ENCODE measurements around the gene CYP2D6.

The CYP2D6 gene

DNA sequence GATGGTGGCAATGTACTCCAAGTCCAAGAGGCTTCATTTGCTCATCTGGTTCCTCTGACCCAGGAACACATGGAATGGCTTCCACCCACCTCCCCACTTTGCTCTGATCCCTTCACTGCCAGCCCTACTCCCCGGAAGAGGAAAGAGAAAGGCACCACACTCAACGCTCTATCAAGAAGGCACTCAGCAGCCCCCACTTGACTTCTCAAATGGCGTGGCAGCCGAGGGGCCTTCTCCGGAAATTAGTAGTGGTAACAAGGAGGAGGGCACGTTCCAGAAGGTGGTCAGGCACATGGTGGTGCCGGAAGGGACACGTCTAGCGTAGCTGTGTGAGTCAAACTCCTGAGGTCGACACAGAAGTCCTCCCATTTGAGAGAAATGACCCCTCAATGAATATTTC lies 36.5 kb upstream of the CYP2D6 start:
- Mint-ChIP-seq H3K4me3 (no peak overlapping the region), H3K27me3 (no peaks in the 10 kb centered on the region), H3K4me1 (peaks cover 12% of the 10 kb centered on the region), H3K27ac (no peak overlapping the region), H3K36me3 (peaks cover 8% of the 10 kb centered on the region), H3K9me3 (no peaks in the 10 kb centered on the region)
- DNase-seq (ENCODE audit: low spot score in 2 of 2) (no peak), ATAC-seq (ENCODE audit: low read depth) (no peak)

DNA sequence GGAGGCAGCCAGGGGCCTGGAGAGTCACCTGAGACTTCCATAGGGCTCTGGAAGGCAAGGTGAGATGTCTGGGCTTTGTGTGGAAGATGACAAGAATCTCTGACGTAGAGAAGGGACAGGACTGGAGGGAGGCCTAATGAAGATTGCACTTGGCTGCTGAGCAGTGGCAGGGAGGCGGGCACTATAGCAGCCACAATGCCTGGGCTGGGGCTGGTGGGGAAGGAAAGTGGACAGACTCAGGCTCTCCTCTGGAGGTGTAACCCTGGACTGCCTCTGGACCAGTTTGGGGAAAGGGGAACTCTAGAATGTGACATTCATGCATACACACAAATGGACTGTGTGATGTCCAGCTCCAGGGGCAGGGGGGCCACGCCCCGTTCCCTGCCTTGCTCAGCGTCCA lies 34.3 kb upstream of the CYP2D6 start:
- H3K9me3 Mint-ChIP-seq, result no peaks in the 10 kb centered on the region
- H3K27ac Mint-ChIP-seq, result peak overlapping the region; percentile 10
- ATAC-seq (ENCODE audit: low read depth), result no peak
- DNase-seq (ENCODE audit: low spot score in 2 of 2), result no peak
- H3K4me1 Mint-ChIP-seq, result peaks cover 5% of the 10 kb centered on the region
- peaks cover 10% of the 10 kb centered on the region for H3K36me3 Mint-ChIP-seq
- H3K4me3 Mint-ChIP-seq, result no peak overlapping the region
- no peaks in the 10 kb centered on the region for H3K27me3 Mint-ChIP-seq

DNA sequence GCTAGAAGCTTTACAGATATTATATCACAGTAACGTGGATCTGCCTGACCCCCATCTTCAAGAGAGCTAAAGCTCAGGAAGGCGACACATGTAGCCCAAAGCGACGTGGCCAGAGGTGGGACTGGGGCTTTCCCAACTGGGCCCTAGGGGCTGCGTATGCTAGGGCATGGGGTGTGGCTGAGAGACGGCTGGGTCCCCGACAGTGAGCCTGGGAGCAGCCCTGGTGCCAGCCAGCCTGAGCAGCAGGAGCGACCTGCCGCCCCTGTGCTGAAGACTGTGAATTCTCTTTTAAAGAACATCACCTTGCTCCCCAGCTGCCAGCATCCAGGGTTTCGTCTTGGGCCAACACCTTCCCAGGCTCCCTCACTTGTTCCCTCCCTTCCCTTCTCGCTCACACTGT lies 32.9 kb upstream of the CYP2D6 start:
- H3K27ac Mint-ChIP-seq, result no peak overlapping the region
- no peak for DNase-seq (ENCODE audit: low spot score in 2 of 2)
- H3K36me3 Mint-ChIP-seq, result peaks cover 13% of the 10 kb centered on the region
- no peaks in the 10 kb centered on the region for H3K27me3 Mint-ChIP-seq
- ATAC-seq (ENCODE audit: low read depth), result no peak
- H3K9me3 Mint-ChIP-seq, result no peaks in the 10 kb centered on the region
- peaks cover under 1% of the 10 kb centered on the region for H3K4me1 Mint-ChIP-seq
- no peak overlapping the region for H3K4me3 Mint-ChIP-seq

DNA sequence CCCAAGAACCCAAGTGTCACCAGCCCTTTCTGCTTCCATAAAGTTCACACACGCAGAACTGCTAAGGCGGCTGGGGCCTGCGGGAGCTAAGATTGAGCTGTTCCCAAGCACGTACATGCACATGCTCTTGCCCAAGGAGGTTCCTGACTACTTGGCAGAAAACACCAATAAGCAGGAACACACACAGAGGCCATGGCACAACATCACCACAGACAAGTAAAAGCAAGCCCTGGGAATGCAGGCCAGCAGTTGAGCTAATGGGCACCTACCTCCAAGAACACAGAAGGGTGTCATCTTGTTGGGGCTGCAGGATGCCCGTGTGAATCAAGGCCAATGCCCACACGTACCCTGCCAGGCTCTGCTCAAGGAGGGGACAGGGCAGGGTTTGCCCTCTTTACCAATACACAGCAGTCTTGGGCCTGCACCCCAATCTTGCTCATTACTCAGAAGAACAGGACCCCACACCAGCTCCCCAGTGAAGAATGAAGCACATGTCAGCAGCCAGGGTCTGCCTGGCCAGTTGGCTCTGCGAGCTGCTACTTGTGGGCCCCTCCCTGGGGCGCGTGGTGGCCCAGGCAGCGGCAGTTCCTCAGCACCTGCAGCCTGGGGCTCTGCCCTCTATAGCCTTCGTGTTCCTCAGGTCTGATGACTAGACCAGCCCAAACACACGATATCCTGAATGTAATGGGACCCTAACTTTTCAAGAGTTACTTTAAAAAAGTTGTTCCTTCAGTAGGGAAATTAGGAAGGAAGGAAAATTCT lies 32.3 kb upstream of the CYP2D6 start:
- no peaks in the 10 kb centered on the region for H3K9me3 Mint-ChIP-seq
- peaks cover 15% of the 10 kb centered on the region for H3K36me3 Mint-ChIP-seq
- ATAC-seq (ENCODE audit: low read depth) (no peak), DNase-seq (ENCODE audit: low spot score in 2 of 2) (no peak)
- no peak overlapping the region for H3K4me3 Mint-ChIP-seq
- H3K27me3 Mint-ChIP-seq, result no peaks in the 10 kb centered on the region
- no peaks in the 10 kb centered on the region for H3K4me1 Mint-ChIP-seq
- H3K27ac Mint-ChIP-seq, result no peak overlapping the region

DNA sequence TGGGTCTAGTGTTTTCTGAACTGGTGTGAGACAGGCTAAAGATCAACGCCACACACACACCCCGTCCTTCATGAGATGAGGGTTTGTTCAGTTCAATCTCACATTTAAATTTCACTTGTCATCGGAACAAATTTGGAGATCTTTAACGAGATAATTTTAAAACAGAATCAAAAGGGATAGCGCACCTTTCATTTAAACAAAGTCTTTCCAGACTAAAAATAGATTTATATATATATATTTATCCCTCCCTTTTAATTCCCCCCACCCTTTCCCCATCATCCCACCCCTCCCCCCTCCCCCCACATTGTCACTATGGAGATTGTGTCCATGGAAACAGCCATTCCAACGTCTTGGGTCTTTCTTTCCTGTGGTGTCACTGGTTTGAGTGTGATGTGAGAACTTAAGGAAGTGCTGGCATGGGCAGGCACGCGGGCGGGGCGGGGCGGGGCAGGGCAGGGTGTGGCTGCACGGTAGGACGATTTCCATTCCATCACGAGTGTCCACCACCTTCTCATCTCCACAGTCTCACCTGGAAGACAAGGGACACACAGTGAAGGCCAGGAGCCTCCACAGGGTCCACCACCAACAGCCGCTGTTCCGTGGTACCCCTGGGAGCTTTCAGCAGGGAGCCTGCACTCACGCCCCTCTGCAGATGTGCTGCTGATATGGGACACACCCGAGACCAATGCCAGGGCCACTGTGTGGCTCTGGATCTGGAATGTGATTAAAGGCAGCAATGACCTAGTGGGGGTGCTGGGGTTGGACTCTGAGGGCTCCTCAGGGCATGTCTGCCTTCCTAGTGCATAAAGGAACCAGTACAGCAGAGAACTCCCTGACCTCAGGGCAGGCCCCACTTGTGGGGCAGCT lies 30.5 kb upstream of the CYP2D6 start:
- DNase-seq (ENCODE audit: low spot score in 2 of 2), result no peak
- no peaks in the 10 kb centered on the region for H3K9me3 Mint-ChIP-seq

DNA sequence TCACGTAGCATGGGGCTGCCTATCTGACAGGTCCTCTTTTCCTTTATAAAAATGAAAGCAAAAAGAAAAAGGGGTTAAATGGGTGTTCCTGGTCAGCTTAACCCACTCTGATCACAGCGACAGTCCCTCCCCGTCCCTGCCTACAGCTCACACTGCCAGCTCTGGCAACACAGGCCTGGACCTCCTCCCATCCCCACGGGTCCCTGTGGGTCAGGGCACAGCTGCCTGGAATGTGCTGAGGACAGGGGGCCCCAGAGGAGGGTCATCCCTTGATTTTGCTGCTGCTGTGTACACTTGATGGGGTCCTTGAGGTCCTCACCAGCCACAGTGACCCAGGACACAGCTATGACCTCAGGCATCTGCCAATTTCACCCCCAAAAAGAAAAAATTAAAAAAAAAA lies 29.6 kb upstream of the CYP2D6 start:
- Mint-ChIP-seq H3K4me3 (no peak overlapping the region), H3K4me1 (no peaks in the 10 kb centered on the region), H3K9me3 (no peaks in the 10 kb centered on the region), H3K36me3 (peaks cover 9% of the 10 kb centered on the region), H3K27ac (no peak overlapping the region), H3K27me3 (no peaks in the 10 kb centered on the region)
- ATAC-seq (ENCODE audit: low read depth) (no peak), DNase-seq (ENCODE audit: low spot score in 2 of 2) (no peak)

More for the DNA sequence above, 30.5 kb upstream of the CYP2D6 start:
- no peak overlapping the region for H3K27ac Mint-ChIP-seq
- H3K36me3 Mint-ChIP-seq, result peaks cover 8% of the 10 kb centered on the region
- H3K27me3 Mint-ChIP-seq, result no peaks in the 10 kb centered on the region
- no peak for ATAC-seq (ENCODE audit: low read depth)
- H3K4me1 Mint-ChIP-seq, result no peaks in the 10 kb centered on the region
- no peak overlapping the region for H3K4me3 Mint-ChIP-seq

DNA sequence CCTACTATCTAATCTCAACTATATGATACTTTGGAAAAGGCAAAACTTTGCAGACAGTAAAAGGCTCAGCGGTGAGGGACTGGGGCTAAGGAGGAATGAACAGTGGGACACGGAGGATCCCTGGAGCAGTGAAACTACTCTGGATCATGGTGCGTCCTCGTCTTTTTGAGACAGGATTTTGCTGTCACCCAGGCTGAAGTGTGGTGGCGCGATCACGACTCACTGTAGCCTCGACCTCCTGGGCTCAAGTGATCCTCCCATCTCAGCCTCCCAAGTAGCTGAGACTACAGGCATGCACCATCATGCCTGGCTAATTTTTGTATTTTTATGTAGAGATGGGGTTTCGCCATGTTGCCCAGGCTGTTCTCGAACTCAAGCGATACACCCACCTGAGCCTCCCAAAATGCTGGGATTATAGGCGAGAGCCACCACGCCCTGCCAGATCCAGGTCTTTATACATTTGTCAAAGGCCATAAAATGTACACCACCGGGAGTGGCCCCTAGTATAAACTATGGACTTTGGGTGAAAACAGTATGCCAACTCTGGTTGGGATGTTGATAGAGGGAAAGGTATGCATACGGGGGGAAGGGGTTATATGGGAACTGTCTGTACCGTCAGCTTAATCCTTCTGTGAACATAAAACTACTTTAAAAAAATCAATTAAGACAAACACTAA lies 28.0 kb upstream of the CYP2D6 start:
- no peaks in the 10 kb centered on the region for H3K4me1 Mint-ChIP-seq
- H3K27ac Mint-ChIP-seq, result no peak overlapping the region
- H3K9me3 Mint-ChIP-seq, result no peaks in the 10 kb centered on the region
- no peaks in the 10 kb centered on the region for H3K27me3 Mint-ChIP-seq
- no peak overlapping the region for H3K4me3 Mint-ChIP-seq
- ATAC-seq (ENCODE audit: low read depth), result no peak
- peaks cover 18% of the 10 kb centered on the region for H3K36me3 Mint-ChIP-seq
- no peak for DNase-seq (ENCODE audit: low spot score in 2 of 2)

DNA sequence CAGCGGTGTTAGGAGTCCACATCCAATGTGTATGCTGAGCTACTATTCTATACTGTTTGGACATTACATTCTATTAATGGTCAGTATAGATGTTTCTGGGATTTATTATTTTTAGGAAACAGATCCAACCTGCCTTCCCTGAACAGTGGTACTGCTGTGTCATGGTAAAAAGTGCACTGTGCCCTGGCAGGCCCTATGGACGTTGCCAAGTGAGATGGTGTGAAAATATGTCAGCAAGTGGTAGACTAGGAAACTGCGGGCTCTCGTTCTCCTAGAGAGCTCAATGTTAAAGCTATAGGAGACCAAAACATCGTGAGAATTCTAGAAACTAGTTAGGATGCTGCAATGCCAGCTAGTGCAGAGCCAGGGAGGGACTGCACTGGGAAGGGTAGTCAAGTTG lies 26.0 kb upstream of the CYP2D6 start:
- Mint-ChIP-seq H3K4me3 (no peak overlapping the region), H3K27ac (no peak overlapping the region), H3K27me3 (no peaks in the 10 kb centered on the region), H3K4me1 (no peaks in the 10 kb centered on the region), H3K9me3 (no peaks in the 10 kb centered on the region), H3K36me3 (peaks cover 18% of the 10 kb centered on the region)
- no peak for DNase-seq (ENCODE audit: low spot score in 2 of 2)
- no peak for ATAC-seq (ENCODE audit: low read depth)

DNA sequence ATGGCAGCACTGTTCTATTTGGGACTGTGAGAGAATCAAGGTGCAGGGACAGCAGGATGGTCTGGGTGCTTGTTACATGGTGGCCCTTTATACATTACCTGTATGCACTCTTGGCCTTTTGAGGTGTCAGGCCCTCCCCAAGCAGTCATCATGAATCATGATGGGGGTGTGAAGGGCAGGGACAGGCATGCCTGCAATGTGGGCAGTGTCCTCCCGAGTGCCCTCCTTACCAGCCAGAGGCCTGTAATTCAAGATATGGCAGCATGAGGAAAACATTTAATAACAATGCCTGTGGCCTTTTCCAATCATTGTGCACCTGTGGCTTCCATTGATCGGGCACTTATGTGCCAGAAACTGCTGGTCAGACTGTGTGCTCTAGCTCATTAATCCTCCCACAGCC lies 25.5 kb upstream of the CYP2D6 start:
- Mint-ChIP-seq H3K27ac (no peak overlapping the region), H3K36me3 (peaks cover 18% of the 10 kb centered on the region), H3K4me3 (no peak overlapping the region), H3K27me3 (no peaks in the 10 kb centered on the region), H3K9me3 (no peaks in the 10 kb centered on the region), H3K4me1 (no peaks in the 10 kb centered on the region)
- DNase-seq (ENCODE audit: low spot score in 2 of 2) (no peak), ATAC-seq (ENCODE audit: low read depth) (no peak)

DNA sequence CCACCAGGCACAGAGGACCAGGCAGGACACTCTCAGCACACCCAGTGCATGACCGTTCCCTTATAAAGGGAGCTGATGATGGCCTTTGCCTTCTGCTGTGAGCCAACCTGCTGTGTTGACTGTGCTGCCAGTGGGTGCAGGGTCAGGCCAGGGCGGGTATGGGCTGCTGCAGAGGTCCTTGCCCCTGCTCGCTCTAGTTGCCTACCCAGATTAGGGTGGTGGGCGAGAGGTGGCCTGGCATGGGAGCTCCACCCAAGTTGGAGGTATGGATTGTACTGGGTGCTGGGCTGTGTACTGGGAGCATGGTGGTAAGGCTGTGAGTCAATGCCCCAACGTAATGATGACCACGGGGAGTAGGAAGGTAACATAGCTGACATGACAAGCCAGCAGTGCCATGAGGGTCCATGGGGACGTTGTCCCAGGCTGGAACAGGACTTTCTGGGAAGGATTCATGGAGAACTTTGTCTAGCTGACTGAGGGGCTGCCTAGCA lies 24.5 kb upstream of the CYP2D6 start:
- Mint-ChIP-seq H3K4me1 (no peaks in the 10 kb centered on the region), H3K27me3 (no peaks in the 10 kb centered on the region), H3K4me3 (no peak overlapping the region), H3K36me3 (peaks cover 16% of the 10 kb centered on the region), H3K27ac (no peak overlapping the region), H3K9me3 (no peaks in the 10 kb centered on the region)
- DNase-seq (ENCODE audit: low spot score in 2 of 2) (no peak), ATAC-seq (ENCODE audit: low read depth) (no peak)

DNA sequence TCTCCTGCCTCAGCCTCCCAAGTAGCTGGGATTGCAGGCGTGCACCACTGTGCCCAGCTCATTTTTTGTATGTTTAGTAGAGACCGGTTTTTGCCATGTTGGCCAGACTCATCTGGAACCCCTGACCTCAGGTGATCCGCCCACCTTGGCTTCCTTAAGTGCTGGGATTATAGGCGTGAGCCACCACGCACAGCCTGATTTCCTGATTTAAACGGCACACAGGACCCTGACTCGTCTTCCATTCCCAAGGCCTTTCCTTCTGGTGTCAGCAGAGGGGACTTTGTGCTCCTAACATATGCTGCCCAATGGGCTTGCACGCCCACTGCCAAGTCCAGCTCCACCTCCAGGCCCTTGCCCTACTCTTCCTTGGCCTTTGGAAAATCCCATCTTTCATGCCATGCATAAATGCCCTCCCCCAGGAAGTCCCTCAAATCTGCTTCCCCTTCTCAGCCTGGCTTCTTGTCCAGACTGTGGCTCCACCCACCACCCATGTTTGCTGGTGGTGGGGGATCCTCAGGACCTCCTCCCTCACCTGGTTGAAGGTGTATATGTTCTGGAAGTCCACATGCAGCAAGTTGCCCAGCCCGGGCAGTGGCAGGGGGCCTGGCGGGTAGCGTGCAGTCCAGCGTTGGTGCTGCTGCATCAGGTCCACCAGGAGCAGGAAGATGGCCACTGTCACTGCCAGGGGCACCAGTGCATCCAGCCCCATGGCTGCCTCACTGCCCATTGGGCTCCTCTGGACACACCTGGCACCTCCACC lies 23.9 kb upstream of the CYP2D6 start:
- no peak overlapping the region for H3K4me3 Mint-ChIP-seq
- H3K4me1 Mint-ChIP-seq, result no peaks in the 10 kb centered on the region
- peaks cover 14% of the 10 kb centered on the region for H3K36me3 Mint-ChIP-seq
- no peak overlapping the region for H3K27ac Mint-ChIP-seq
- DNase-seq (ENCODE audit: low spot score in 2 of 2), result no peak
- no peaks in the 10 kb centered on the region for H3K27me3 Mint-ChIP-seq
- no peaks in the 10 kb centered on the region for H3K9me3 Mint-ChIP-seq
- no peak for ATAC-seq (ENCODE audit: low read depth)

DNA sequence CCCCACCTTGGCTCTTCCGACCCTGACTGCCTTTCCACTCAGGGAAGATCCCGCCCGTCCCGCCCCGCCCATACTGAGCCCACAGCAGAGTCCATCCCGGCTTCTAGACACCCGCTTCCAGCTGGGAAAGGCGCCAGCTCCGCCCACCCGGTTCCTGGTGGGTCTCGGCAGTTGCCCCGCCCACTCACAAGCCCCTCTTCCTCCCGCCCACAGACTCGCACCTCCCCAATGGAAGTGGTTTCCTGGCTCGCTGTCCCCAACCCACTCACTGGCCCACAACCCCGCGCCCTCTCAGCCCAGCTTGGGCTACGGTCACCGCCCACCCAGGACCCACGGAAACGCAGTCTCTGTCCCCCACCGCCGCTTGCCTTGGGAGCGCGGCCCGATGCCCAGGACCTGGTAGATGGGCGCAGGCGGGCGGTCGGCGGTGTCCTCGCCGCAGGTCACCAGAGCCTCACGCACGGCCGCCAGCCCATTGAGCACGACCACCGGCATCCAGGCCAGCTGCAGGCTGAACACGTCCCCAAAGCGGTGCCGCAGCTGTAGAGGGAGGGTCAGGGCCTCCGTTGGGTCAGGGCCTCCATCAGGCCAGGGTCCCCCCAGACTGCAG lies 22.2 kb upstream of the CYP2D6 start:
- Mint-ChIP-seq H3K36me3 (peaks cover 13% of the 10 kb centered on the region), H3K27ac (no peak overlapping the region), H3K9me3 (no peaks in the 10 kb centered on the region), H3K4me1 (no peaks in the 10 kb centered on the region), H3K27me3 (no peaks in the 10 kb centered on the region), H3K4me3 (no peak overlapping the region)
- no peak for ATAC-seq (ENCODE audit: low read depth)
- DNase-seq (ENCODE audit: low spot score in 2 of 2), result no peak

DNA sequence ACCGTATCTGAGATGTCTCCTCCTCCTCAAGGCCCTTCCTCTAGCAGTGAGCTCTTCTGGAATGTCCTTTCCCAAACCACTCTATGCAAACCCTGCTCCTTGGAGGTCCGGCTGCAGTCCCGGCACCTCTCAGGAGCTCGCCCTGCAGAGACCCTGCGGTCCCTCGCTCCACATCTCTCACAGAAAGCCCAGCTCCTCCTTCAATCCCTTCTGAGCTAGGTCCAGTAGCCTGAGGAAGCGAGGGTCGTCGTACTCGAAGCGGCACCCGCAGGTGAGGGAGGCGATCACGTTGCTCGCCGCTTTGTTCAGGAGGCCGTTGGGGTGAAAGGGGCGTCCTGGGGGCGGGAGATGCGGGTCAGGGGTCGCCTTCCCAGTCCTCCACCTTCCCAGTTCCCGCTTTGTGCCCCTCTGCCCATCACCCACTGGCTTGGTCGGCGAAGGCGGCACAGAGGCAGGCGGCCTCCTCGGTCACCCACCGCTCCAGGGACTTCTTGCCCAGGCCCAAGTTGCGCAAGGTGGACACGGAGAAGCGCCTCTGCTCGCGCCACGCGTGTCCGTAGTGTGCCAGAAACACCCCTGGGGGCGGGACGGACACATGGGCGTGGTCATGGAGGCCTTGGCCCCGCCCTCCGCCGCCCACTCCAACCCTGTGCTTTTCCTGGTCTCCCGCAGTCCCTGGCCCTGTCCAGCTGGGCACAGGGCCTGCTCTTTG lies 21.5 kb upstream of the CYP2D6 start:
- no peak overlapping the region for H3K27ac Mint-ChIP-seq
- H3K4me1 Mint-ChIP-seq, result no peaks in the 10 kb centered on the region
- no peaks in the 10 kb centered on the region for H3K9me3 Mint-ChIP-seq
- H3K27me3 Mint-ChIP-seq, result no peaks in the 10 kb centered on the region
- ATAC-seq (ENCODE audit: low read depth) (no peak), DNase-seq (ENCODE audit: low spot score in 2 of 2) (no peak)
- peaks cover 14% of the 10 kb centered on the region for H3K36me3 Mint-ChIP-seq
- no peak overlapping the region for H3K4me3 Mint-ChIP-seq

Data from memory B cell (primary cell).